NCI-H1105 (cell line): Measurements from ENCODE around the gene DCTN2.

Experiments
- DNase-seq: peaks from one replicate; lab custom pipeline; 2025; lab: John Stamatoyannopoulos, UW

DCTN2 gene

GRCh38 chr12:57549909-57550640 is 3.1 kb upstream of the DCTN2 start, which contains the start of gene KIF5A:
Gene KIF5A (plus strand): TSS chr12:57550044. CDS start chr12:57550272, 228 bp downstream.
- DNase-seq = peak; percentile 49

DNA sequence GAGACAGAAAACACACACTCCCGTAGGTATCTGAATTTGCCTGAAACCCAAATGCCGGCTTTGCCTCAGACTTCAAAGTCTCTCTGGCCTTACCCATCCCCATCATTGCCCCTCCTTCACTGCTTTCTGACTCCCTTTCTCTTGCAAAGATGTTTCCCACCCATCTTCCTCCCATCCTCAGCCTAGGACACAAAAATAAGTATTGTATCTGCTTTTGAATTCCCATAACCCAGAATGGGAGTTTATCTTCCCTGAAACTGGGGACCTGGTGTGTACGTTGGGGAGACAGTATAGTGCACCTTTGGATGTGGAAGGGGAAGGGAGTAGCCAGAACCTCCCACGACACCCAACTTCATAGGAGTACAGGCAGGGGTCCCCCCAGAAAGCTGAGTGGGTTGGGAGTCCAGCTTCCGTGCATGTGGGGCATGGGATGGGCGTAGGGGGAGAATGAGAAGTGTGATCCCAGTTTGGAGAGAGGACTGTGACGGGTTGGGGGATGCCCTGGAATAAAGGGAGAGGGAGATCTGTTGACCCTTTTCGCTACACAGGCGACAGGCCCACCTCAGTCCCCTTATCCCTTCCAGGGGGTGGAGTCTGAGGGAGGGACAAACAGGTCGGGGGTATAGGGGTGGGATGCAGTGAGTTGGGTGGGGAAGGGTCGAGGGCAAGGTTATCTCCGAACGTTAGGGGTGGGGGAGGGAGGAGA is 2.4 kb upstream of the DCTN2 start:
- DNase-seq = no peak

GRCh38 chr12:57548488-57548887 is 1.5 kb upstream of the DCTN2 start:
- no peak for DNase-seq

GRCh38 chr12:57548013-57548315 is 972 bp upstream of the DCTN2 start:
- no peak for DNase-seq

- DNase-seq = no peak
Measured at GRCh38 chr12:57547288-57548012, 458 bp upstream of the DCTN2 start.

DNA sequence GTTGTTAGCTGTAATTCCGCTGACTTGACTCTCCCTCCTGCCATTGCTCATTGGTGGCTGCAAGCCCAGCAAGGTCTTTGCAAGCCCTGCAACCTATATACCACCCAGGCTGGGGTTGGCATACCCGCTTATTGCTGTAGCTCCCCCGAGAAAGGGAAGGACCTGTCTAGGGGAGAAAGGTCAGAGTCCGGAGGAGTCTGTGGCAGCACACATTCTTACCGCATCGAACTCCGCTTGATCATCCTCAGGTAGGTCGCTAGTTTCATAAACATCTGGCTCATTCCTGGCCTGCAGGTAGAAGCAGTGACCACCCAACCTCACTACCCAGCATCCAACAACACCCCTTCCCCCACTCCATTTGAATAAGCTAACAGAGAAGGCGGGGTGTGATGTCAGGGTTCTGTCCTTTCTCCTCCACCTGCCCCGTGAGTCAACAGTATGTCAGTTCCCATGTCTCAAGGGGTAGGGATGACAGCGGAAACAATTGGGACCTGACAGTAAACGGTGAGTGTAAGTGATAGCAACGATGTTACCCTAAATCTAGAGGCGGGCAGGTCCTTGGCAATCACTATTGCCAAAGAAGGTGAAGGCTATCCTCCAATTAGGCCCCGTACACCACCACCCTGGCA is 1.1 kb downstream of the DCTN2 start:
- DNase-seq = no peak

DNA sequence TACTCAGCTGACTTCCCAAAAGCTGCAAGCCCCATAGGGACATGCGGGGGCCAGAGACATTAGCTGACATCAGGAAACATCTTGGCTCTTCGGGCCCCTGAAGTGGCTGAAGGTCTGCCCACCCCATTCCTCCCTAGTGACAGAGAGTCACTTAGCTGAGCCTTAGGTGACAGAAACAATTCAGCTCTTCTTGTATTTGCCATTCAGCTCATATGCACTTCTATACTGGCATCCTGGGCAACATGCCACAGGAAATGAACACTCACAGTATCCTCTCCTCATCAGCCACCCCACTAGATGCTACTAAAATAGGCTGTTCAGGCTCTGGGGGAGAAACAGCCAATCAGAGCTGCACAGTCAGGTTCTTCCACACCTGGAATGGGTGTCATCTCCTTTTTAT is 3.4 kb downstream of the DCTN2 start:
- DNase-seq = no peak

DNA sequence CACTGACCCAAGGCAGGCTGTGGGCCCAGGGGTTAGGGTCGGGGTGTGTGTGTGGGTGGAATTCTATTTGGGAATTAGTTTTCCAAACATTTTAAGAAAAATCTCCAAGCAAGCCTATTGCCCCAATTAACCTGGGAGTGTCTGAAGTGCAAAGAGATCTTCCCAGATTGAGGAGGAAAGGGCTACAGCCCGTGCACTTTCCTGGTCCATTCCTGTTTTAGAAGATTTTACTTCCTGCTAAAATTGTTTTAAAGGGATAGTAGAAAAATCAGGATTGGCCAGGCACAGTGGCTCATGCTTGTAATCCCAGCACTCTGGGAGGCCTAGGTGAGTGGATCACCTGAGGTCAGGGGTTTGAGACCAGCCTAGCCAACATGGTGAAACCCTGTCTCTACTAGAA is 5.3 kb downstream of the DCTN2 start:
- DNase-seq = no peak

DNA sequence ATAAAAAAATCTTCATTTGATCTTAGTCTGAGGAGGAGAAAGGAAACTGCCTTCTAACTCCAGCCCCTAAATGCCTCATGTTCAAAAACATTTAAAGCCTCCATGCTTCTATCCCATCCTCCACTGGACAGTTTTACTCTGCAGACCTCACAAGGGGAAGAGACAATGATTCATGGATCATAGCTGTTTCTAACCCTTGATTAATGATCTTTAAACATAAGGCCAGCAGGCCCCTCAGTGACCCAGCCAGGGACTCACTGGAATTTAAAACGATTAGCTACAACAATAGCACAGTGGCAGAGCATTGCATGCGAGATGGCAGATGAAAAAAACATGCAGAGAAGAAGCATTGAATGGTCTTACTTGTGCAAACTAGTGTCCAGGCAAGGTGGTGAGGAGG is 6.0 kb downstream of the DCTN2 start:
- no peak for DNase-seq

DNA sequence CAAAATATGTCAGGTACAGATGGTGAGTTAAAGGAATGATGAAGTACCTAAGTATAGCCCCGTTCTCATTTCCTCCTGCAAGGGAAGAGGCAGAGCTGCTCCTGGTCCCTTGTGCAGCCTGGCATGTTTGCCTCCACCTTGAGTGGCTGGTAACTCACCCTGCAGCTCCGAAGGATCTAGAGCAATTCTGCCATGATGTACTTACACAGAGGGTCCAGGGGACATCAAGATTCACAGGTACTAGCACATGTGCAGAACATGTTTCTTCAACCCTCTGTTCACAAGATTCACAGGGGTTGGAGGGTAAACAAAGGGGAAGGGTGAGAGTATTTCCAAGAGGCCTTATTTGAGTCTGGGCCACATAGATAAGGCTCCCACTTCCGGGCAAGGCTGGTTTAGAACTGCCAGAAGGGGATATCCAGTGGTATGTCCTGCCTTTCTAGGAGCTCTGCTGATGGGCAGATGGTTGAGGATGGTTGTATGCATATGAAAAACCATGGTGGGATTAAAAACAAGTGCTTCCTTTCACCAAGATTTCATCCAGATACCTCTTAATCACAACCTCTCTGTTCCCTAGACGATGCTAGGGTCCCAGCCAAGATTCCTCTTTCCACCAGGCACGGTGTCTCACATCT is 7.7 kb downstream of the DCTN2 start:
- DNase-seq = no peak

- DNase-seq = no peak
Measured at GRCh38 chr12:57536597-57536942, 10.4 kb downstream of the DCTN2 start.

GRCh38 chr12:57535764-57536596 is 11.0 kb downstream of the DCTN2 start:
- no peak for DNase-seq

- no peak for DNase-seq
Measured at GRCh38 chr12:57534991-57535543, 11.9 kb downstream of the DCTN2 start.

GRCh38 chr12:57534250-57534649 is 12.7 kb downstream of the DCTN2 start:
- no peak for DNase-seq

- no peak for DNase-seq
Measured at GRCh38 chr12:57533108-57533507, 13.9 kb downstream of the DCTN2 start.

GRCh38 chr12:57531836-57532235 is 15.2 kb downstream of the DCTN2 start:
- DNase-seq = no peak

GRCh38 chr12:57530396-57531142 is 16.4 kb downstream of the DCTN2 start:
- DNase-seq = no peak

DNA sequence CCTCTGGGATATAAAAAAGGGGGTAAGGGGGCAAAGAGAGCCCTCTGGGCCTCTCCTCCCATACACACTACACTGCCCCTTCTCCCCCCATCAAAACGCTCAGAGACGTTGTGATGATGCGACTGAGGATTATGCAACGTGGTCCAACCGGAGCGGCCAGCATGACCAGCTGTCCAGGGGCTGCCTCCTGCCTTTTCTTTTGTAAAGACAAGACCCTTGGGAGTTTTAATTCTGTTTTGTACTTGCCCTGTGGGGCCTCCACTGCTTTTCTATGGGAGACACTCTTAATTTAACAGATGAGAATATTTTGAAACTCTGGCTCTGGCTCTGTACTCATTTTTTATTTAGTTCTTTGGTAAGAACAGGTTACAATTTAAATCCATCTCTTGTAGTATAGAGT is 17.2 kb downstream of the DCTN2 start:
- DNase-seq = no peak

GRCh38 chr12:57528831-57529555 is 18.0 kb downstream of the DCTN2 start:
- no peak for DNase-seq

DNA sequence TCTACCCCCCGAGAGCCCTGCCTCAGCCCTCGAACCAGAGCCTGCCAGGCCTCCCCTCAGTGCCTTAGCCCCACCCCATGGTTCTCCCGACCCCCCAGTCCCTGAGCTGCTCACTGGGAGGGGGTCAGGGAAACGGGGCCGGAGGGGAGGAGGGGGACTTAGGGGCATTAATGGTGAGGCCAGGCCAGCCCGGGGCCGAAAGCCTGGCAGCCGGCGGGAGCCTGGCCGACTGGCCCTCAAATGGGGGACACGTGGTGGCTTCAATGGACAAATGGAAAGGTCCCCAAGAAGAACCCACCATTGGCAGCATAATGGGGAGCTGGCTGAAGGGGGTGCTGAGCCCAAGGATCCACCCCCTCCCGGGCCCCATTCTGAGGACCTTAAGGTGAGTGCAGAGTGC is 18.8 kb downstream of the DCTN2 start:
- DNase-seq = no peak
